AG10803 (cell line): ENCODE measurements around the gene KDM1B.

Experiments
- DNase-seq: peaks from one replicate; pipeline ENCODE4 v3.0.0; 2010; ENCODE audit warnings: low read depth
- H3K4me3 ChIP-seq: 2 replicates; pipeline ENCODE4 v1.5.1; 2011; ENCODE audit warnings: mild to moderate bottlenecking, low read length, control low read depth
- CTCF ChIP-seq: conservative IDR thresholded peaks from 2 replicates; pipeline ENCODE4 v1.5.1; 2011; ENCODE audit warnings: mild to moderate bottlenecking, low read length, control low read depth, inconsistent platforms

KDM1B gene

DNA sequence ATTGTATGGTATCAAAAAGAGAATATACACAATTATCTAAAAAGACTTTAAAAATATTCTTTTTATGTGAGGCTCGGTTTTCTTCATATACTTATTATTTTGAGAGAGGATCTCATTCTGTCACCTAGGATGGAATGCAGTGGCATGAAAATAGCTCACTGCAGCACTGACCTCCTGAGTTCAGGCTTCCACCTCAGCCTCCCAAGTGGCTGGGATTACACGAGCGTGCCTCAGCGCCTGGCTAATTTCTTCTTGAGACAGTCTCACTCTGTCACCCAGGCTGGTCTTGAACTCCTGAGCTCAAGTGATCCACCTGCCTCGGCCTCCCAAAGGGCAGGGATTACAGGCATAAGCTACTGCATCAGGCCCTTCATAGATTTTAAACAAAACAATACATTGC, 98.4 kb downstream of the KDM1B start:
- TF ChIP-seq CTCF: no peak
- H3K4me3 ChIP-seq: no peak overlapping the region
- no peak for DNase-seq

DNA sequence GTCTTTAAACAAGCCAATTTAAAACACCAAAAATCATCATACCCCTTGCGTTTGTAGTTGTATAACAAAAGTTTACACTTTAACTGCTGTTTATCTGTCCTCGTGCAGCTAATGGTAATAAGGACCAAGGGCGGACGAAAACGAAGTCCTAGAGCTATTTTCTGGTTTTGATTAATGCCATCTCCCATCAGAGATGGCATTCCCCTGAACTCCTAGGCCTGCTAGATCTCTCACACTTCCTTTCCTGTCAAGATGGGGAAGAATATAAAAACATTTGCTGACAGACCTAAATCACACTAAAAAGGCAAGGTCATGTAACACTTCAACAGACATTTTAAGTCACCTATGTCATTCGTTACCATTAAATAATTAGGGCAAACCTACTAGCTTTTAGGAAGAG, 99.6 kb downstream of the KDM1B start:
- no peak for DNase-seq
- no peak overlapping the region for H3K4me3 ChIP-seq
- TF ChIP-seq CTCF: no peak

DNA sequence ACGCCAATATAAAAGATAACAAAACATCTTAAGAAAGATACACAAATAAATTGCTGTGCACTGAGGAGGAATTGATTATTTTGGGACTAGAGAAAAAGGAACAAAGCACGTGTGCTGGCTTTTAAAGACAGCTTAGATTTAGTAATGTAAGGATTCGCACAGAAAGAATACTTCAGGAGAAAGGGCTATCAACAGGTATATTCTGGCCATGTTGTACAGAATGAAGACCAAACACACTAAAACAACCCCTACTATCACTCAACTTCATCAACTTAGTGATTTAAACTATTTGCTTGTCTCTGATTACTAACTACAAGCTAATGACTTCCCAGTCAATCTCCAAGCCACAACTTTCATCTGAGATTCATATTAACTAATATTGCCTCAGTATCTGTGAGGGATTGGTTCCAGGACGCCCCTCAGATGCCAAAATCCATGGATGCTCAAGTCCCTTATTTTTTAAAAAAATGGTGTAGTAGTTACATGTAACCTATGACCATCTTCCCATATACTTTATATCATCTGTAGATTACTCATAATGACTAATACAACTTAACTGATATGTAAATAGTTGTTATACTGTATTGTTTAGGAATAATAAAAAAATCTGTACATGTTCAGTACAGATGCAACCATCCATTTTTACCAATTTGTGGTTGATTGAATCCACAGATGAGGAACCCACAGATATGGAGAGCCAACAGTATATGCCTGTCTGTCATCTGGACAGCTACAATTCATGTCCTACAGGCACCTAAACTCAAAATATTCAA, 104.6 kb downstream of the KDM1B start:
- no peak overlapping the region for H3K4me3 ChIP-seq
- no peak for DNase-seq
- no peak for TF ChIP-seq CTCF

GRCh38 chr6:18260448-18261106, 105.4 kb downstream of the KDM1B start:
- no peak overlapping the region for H3K4me3 ChIP-seq
- peak; percentile 54 for DNase-seq
- no peak for TF ChIP-seq CTCF

- no peak for DNase-seq
- peak overlapping the region; percentile 91 for H3K4me3 ChIP-seq
- no peak for TF ChIP-seq CTCF
Observed at GRCh38 chr6:18261877-18262276, 106.7 kb downstream of the KDM1B start.

- DNase-seq: no peak
- no peak for TF ChIP-seq CTCF
Observed at GRCh38 chr6:18262702-18263417, 107.6 kb downstream of the KDM1B start.

More at GRCh38 chr6:18262702-18263417, 107.6 kb downstream of the KDM1B start:
- H3K4me3 ChIP-seq: peak overlapping the region; percentile 91
